BJ (cell line): Measurements from ENCODE around the gene DTX3L. TPM values are rescaled to one million over a fixed set of nuclear protein-coding genes. Genes with fewer than 3 reads are reported as not detected.

Experiments used
- CTCF ChIA-PET: fragments of 350-600 bp; formaldehyde crosslinking; extraction: SDS; loops from one replicate; lab custom pipeline; 2021; ENCODE audit warnings: antibody characterized with exemption, inconsistent platforms; lab: Yijun Ruan, JAX
- POLR2A ChIA-PET: fragments of 300-600 bp; sonication (Branson Sonifier 250); formaldehyde crosslinking; extraction: SDS; loops from one replicate; lab custom pipeline; 2021; ENCODE audit warnings: antibody characterized with exemption; lab: Charles Lee
- DNase-seq: peaks from one replicate; pipeline ENCODE4 v3.0.0-alpha.2; 2011; ENCODE audit warnings: low read depth
- H3K27me3 ChIP-seq: 2 replicates; pipeline ENCODE4 v1.6.0; 2011; ENCODE audit warnings: low read length; ENCODE audit not compliant: control insufficient read depth, insufficient read depth
- H3K36me3 ChIP-seq: 2 replicates; pipeline ENCODE4 v1.5.1; 2011; ENCODE audit warnings: low read length; ENCODE audit not compliant: control insufficient read depth, insufficient read depth
- H3K4me3 ChIP-seq: 2 replicates; pipeline ENCODE4 v1.5.1; 2011; ENCODE audit warnings: low read depth, mild to moderate bottlenecking, control low read depth, low read length
- polyA plus RNA-seq: library from polyadenylated mRNA; depleted of rRNA; stranded (reverse); fragments of >200 nt; gene quantifications from 2 replicates; pipeline ENCODE4 v1.2.3, GENCODE V29; 2011
- TF ChIP-seq, protein P1 (sequence below): IDR thresholded peaks from 2 replicates; pipeline ENCODE4 v1.5.1; 2011; ENCODE audit warnings: low read depth, mild to moderate bottlenecking, control low read depth, inconsistent platforms, low read length, moderate library complexity; ENCODE audit not compliant: insufficient read depth

Gene DTX3L
- polyA plus RNA-seq, 1 experiment: 3.5 TPM

DNA sequence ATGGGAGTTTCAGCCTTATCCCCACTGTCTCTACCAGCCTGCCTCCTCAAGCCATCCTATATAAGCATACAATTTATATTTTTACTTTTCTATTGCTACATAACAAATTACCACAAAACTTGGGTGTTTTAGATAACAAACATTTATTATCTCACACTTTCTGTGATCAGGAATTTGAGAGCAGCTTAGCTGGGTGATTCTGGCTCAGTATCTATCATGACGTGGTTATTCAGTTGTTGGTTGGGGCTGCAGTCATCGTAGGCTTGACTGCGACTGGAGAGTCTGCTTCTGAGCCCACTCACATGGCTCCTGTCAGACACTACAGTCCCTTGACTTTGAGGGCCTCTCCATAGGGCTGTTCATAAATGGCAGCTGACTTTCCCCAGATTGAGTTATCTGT, 34.0 kb downstream of the DTX3L start:
- Histone ChIP-seq H3K36me3 (no peaks in the 10 kb centered on the region), H3K4me3 (no peak overlapping the region), H3K27me3 (peaks cover 4% of the 10 kb centered on the region)
- ChIA-PET POLR2A (interaction anchor here (0.7 kb wide), 1 partner anchor 48 kb away, joined by 3 read pairs; no protein-coding TSS in a partner anchor), CTCF (no interaction called here)
- DNase-seq: no peak
- TF ChIP-seq, protein P1, sequence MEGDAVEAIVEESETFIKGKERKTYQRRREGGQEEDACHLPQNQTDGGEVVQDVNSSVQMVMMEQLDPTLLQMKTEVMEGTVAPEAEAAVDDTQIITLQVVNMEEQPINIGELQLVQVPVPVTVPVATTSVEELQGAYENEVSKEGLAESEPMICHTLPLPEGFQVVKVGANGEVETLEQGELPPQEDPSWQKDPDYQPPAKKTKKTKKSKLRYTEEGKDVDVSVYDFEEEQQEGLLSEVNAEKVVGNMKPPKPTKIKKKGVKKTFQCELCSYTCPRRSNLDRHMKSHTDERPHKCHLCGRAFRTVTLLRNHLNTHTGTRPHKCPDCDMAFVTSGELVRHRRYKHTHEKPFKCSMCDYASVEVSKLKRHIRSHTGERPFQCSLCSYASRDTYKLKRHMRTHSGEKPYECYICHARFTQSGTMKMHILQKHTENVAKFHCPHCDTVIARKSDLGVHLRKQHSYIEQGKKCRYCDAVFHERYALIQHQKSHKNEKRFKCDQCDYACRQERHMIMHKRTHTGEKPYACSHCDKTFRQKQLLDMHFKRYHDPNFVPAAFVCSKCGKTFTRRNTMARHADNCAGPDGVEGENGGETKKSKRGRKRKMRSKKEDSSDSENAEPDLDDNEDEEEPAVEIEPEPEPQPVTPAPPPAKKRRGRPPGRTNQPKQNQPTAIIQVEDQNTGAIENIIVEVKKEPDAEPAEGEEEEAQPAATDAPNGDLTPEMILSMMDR: no peak

DNA sequence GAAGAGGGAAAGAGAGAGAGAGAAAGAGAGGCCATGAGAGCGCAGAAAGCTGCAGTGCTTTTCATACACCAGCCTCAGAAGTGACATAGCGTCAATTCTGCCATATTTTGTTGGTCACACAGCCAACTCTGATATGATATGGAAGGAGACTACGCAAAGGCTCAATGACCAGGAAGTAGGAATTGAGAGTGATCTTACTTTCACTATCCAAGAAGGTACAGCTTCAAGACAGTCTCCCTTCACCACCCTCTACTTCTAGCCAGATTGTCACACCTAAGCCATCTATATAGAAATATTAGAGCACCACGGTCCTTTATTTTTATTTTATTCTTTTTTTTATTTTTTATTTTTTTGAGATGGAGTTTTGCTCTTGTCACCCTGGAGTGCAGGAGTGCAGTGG, 34.4 kb downstream of the DTX3L start:
- Histone ChIP-seq H3K27me3 (peaks cover 4% of the 10 kb centered on the region), H3K36me3 (no peaks in the 10 kb centered on the region), H3K4me3 (no peak overlapping the region)
- DNase-seq: no peak
- ChIA-PET CTCF (no interaction called here), POLR2A (interaction anchor here (0.7 kb wide), 1 partner anchor 48 kb away, joined by 3 read pairs; no protein-coding TSS in a partner anchor)
- TF ChIP-seq, protein P1: no peak

DNA sequence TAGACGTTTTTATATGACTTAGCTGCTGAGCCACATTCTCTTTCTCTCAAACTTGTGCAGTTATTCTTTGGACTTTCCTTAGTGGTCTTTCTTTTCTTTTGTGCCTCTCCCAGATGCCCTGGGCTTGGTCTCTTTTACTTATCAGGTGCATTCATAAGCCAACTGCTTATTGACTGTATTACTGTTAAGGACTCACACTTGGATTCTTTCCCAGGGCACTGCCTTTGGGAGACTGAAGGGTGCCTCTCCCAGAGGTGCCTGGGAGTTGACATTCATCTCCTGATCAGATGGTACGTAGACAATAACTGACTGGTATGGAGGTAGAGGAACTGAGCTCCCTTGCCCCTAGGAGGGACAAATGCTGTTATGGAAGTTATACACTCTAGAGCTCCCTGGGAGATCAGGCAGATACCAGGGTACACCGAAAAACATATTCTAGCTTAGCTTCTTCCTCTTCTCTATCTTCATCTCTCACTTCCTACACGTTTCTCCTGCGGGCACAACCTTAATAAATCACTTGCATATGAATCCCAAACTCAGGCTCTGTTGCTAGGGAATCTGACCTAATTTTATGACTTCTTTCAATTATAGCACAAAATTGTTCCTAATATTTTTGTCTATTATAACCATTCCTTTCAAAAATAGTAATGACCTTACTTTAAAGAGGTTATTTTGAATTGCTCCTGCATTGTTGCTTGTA, 38.0 kb downstream of the DTX3L start:
- peaks cover 4% of the 10 kb centered on the region; the same call in 1 of the 2 replicates for H3K27me3 ChIP-seq
- ChIA-PET POLR2A (no interaction called here), CTCF (no interaction called here)
- H3K4me3 ChIP-seq: no peak overlapping the region
- DNase-seq: no peak
- TF ChIP-seq, protein P1: no peak
- no peaks in the 10 kb centered on the region for H3K36me3 ChIP-seq

DNA sequence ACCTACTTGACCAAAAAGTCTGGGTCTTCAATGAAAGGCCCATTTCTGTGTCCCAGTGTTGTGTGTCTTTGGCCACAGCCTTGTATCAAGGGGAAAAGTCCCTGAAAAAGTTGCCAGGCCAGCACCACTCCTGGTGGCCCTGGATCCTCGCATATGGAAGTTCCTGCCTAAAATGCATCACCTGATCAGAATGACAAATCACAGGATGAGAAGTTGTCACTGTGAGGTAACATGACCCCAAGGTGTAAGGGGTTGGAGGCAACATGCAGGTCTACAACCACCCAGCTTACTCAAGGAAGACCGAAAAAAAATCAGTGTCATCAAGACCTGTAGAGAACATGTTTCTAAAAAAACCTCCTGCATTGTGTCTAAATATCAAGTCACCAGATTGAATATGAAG, 38.9 kb downstream of the DTX3L start:
- H3K27me3 ChIP-seq: peaks cover 4% of the 10 kb centered on the region; the same call in 1 of the 2 replicates
- H3K4me3 ChIP-seq: no peak overlapping the region
- H3K36me3 ChIP-seq: no peaks in the 10 kb centered on the region
- POLR2A ChIA-PET: no interaction called here
- no peak for DNase-seq
- TF ChIP-seq, protein P1: no peak
- CTCF ChIA-PET: no interaction called here

DNA sequence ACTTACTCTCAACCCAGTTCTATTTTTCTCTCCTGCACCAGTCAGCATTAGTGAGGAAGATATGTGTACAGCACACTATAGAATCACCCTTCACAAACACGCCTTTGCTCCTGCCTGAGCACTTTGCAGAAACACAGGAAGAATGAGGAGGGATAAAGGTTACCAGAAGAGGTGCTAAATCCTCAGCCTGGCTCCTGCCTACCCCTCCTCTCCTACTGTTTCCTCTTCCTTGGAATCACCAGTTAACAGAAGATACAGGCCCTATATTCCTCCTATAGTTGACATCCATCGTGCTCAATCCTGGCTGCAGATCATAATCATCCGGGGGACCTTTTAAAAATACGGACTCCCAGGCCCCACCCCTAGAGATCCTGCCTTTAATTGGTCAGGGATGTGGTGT, 42.2 kb downstream of the DTX3L start:
- H3K27me3 ChIP-seq: peaks cover 2% of the 10 kb centered on the region; the same call in 1 of the 2 replicates
- H3K4me3 ChIP-seq: no peak overlapping the region
- POLR2A ChIA-PET: no interaction called here
- no peaks in the 10 kb centered on the region for H3K36me3 ChIP-seq
- TF ChIP-seq, protein P1: no peak
- CTCF ChIA-PET: no interaction called here
- DNase-seq: no peak
